HG02571 (cell line): ENCODE data around the gene TNNC1.

Source experiments
- ATAC-seq: cut with Tn5 transposase; IDR thresholded peaks from one replicate; pipeline ENCODE4 v1.9.1; 2021; ENCODE audit warnings: mild to moderate bottlenecking, moderate library complexity; ENCODE audit not compliant: unreplicated experiment

Gene TNNC1

GRCh38 chr3:52402706-52403270 is 51.1 kb downstream of the TNNC1 start:
- ATAC-seq, result no peak

GRCh38 chr3:52402101-52402521 is 51.7 kb downstream of the TNNC1 start:
- ATAC-seq, result no peak

GRCh38 chr3:52401551-52401950 is 52.3 kb downstream of the TNNC1 start:
- ATAC-seq, result no peak
